Endothelial cell (in vitro differentiated cells): Measurements from ENCODE around the gene WDR31. TPM values are rescaled to one million over a fixed set of nuclear protein-coding genes. Genes with fewer than 3 reads are reported as not detected.

ENCODE experiments used
- DNase-seq: peaks from one replicate; pipeline ENCODE4 v3.0.0; 2021; ENCODE audit warnings: low spot score
- H3K27ac Mint-ChIP-seq: one replicate; pipeline ENCODE4 v1.8.0; 2021; ENCODE audit warnings: mixed read lengths, inconsistent platforms; ENCODE audit not compliant: unreplicated experiment
- H3K27me3 Mint-ChIP-seq: one replicate; pipeline ENCODE4 v1.8.0; 2021; ENCODE audit warnings: mild to moderate bottlenecking, moderate library complexity, mixed read lengths, inconsistent platforms; ENCODE audit not compliant: unreplicated experiment
- H3K36me3 Mint-ChIP-seq: one replicate; pipeline ENCODE4 v1.8.0; 2021; ENCODE audit warnings: mild to moderate bottlenecking, low read depth, mixed read lengths, inconsistent platforms; ENCODE audit not compliant: unreplicated experiment
- H3K4me1 Mint-ChIP-seq: one replicate; pipeline ENCODE4 v1.8.0; 2021; ENCODE audit warnings: mild to moderate bottlenecking, mixed read lengths, inconsistent platforms; ENCODE audit not compliant: unreplicated experiment
- H3K4me3 Mint-ChIP-seq: one replicate; pipeline ENCODE4 v1.8.0; 2021; ENCODE audit warnings: mild to moderate bottlenecking, mixed read lengths, inconsistent platforms; ENCODE audit not compliant: unreplicated experiment
- H3K9me3 Mint-ChIP-seq: one replicate; pipeline ENCODE4 v1.8.0; 2021; ENCODE audit warnings: mixed read lengths, inconsistent platforms; ENCODE audit not compliant: unreplicated experiment
- total RNA-seq: library from RNA; stranded (reverse); fragmentation: NEBNext Ultra II Directional; extraction: Animal tissue kit (Norgen Biotek cat#: 25700); gene quantifications from one replicate; pipeline ENCODE4 v1.2.1, GENCODE V29; 2021; ENCODE audit not compliant: unreplicated experiment
- TF ChIP-seq, protein P1 (sequence below): fragments of 200-600 bp; sonication (generic); IDR thresholded peaks from one replicate; pipeline ENCODE4 v1.5.0; 2021; ENCODE audit warnings: antibody characterized with exemption; ENCODE audit not compliant: unreplicated experiment

WDR31 gene
- total RNA-seq, 1 donor from 2014 or later = 0.95 TPM

GRCh38 chr9:113350107-113350661 is 10.1 kb upstream of the WDR31 start:
- TF ChIP-seq, protein P1, sequence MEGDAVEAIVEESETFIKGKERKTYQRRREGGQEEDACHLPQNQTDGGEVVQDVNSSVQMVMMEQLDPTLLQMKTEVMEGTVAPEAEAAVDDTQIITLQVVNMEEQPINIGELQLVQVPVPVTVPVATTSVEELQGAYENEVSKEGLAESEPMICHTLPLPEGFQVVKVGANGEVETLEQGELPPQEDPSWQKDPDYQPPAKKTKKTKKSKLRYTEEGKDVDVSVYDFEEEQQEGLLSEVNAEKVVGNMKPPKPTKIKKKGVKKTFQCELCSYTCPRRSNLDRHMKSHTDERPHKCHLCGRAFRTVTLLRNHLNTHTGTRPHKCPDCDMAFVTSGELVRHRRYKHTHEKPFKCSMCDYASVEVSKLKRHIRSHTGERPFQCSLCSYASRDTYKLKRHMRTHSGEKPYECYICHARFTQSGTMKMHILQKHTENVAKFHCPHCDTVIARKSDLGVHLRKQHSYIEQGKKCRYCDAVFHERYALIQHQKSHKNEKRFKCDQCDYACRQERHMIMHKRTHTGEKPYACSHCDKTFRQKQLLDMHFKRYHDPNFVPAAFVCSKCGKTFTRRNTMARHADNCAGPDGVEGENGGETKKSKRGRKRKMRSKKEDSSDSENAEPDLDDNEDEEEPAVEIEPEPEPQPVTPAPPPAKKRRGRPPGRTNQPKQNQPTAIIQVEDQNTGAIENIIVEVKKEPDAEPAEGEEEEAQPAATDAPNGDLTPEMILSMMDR = no peak
- Mint-ChIP-seq H3K27me3 (peaks cover 12% of the 10 kb centered on the region), H3K4me1 (peaks cover 9% of the 10 kb centered on the region), H3K36me3 (no peaks in the 10 kb centered on the region), H3K9me3 (no peaks in the 10 kb centered on the region), H3K27ac (no peak overlapping the region), H3K4me3 (peak overlapping the region; percentile 76)
- DNase-seq = no peak

DNA sequence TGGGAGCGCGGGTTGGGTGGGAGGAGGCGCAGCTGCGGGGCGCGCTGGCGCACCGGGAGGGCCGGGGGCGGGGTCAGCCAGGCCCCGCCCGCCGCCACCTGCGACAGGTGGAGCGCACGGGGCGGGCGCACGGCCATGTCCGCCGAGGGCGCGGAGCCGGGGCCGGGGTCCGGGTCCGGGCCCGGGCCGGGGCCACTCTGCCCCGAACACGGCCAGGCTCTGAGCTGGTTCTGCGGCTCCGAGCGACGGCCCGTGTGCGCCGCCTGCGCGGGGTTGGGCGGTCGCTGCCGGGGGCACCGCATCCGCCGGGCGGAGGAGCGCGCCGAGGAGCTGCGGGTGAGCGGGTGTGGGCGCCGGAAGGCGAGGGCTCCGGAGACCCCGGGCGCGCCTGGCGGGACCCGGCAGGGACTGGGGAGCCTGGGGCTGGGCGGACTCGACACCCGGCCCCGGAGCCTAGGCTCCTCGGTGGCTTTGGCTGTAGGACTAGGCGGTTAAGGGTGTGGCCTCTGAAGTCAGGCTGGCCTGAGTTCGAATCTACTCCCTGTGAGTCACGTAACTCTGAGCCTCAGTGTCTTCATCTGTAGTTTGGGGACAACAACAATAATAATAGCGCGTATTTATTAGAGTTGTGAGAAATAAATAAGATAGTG is 9.5 kb upstream of the WDR31 start, which contains the start of gene BSPRY:
BSPRY (plus strand) TSS at position 97 of the 650 bp plus-strand sequence; CDS start at position 136, 39 bp downstream.
- H3K9me3 Mint-ChIP-seq = no peaks in the 10 kb centered on the region
- peaks cover 12% of the 10 kb centered on the region for H3K27me3 Mint-ChIP-seq
- TF ChIP-seq, protein P1 = no peak
- H3K36me3 Mint-ChIP-seq = no peaks in the 10 kb centered on the region
- H3K4me1 Mint-ChIP-seq = peaks cover 9% of the 10 kb centered on the region
- peak; percentile 26 for DNase-seq
- peak within 1 kb of the TSS; percentile 83 for H3K4me3 Mint-ChIP-seq
- no peak within 1 kb of the TSS for H3K27ac Mint-ChIP-seq

DNA sequence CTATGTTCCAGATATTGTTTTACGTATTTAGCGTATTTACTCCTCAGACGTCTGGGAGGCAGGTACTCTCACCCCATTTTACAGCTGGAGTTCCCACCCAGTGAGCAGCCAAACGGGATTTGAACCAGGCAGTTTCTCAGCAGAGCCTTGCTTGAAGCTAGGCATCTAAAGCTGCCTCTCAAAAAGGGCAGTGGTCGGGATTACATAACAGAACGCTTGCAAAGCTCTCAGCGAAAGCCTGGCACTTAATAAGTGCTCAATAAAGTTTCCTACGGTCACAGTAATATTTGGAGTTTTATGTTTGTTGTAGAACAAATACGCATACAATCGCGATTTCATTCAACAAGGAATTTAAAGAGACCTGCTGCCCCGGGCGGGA is 9.0 kb upstream of the WDR31 start:
- Mint-ChIP-seq H3K4me3 (peak overlapping the region; percentile 83), H3K4me1 (peaks cover 9% of the 10 kb centered on the region), H3K27ac (no peak overlapping the region), H3K9me3 (no peaks in the 10 kb centered on the region), H3K27me3 (peaks cover 12% of the 10 kb centered on the region), H3K36me3 (no peaks in the 10 kb centered on the region)
- DNase-seq = no peak
- TF ChIP-seq, protein P1 = no peak

- TF ChIP-seq, protein P1 = no peak
- no peak for DNase-seq
- Mint-ChIP-seq H3K27ac (no peak overlapping the region), H3K9me3 (no peaks in the 10 kb centered on the region), H3K36me3 (no peaks in the 10 kb centered on the region), H3K4me1 (peaks cover 9% of the 10 kb centered on the region), H3K27me3 (peaks cover 11% of the 10 kb centered on the region), H3K4me3 (no peak overlapping the region)
Measured at GRCh38 chr9:113348437-113348836, 8.4 kb upstream of the WDR31 start.

GRCh38 chr9:113345671-113346070 is 5.6 kb upstream of the WDR31 start:
- no peaks in the 10 kb centered on the region for H3K9me3 Mint-ChIP-seq
- TF ChIP-seq, protein P1 = no peak
- no peaks in the 10 kb centered on the region for H3K36me3 Mint-ChIP-seq
- no peak overlapping the region for H3K4me3 Mint-ChIP-seq
- DNase-seq = no peak
- peaks cover 5% of the 10 kb centered on the region for H3K4me1 Mint-ChIP-seq
- H3K27me3 Mint-ChIP-seq = peaks cover 14% of the 10 kb centered on the region
- H3K27ac Mint-ChIP-seq = no peak overlapping the region
